GM12878 (cell line): Measurements from ENCODE around the gene SERPINE3. TPM values are rescaled to one million over a fixed set of nuclear protein-coding genes. Genes with fewer than 3 reads are reported as not detected.

Experiments
- ATAC-seq: fragments of 200-7000 bp; cut with Tn5 transposase; 3 replicates; pipeline ENCODE4 v1.9.1; 2020; ENCODE audit warnings: mild to moderate bottlenecking, moderate library complexity
- BruUV-seq: library from RNA; stranded (reverse); fragments of 400-500 nt; replicated peaks from 2 replicates; lab custom pipeline; 2021; lab: Mats Ljungman, UMichigan
- CTCF ChIA-PET: fragments of 300-600 bp; sonication (Branson Sonifier 250); formaldehyde crosslinking; extraction: SDS; loops from one replicate; lab custom pipeline; 2021; ENCODE audit warnings: inconsistent platforms; lab: Yijun Ruan, JAX
- POLR2A ChIA-PET: fragments of 350-600 bp; formaldehyde crosslinking; extraction: SDS; loops from one replicate; lab custom pipeline; 2021; ENCODE audit warnings: inconsistent platforms; lab: Charles Lee
- RAD21 ChIA-PET: fragments of 300-600 bp; sonication (Branson Sonifier 250); formaldehyde crosslinking; loops from one replicate; lab custom pipeline; 2023; ENCODE audit warnings: antibody characterized with exemption; ENCODE audit not compliant: unreplicated experiment; lab: Charles Lee
- SMC1A ChIA-PET: fragments of 300-600 bp; sonication (Branson Sonifier 250); formaldehyde crosslinking; loops from one replicate; lab custom pipeline; 2023; ENCODE audit not compliant: unreplicated experiment, uncharacterized antibody; lab: Charles Lee
- DNase-seq: peaks from one replicate; pipeline ENCODE4 v3.0.0-alpha.2; 2011; ENCODE audit warnings: low read depth, low spot score
- FAIRE-seq: peaks from 3 replicates; lab custom pipeline; 2011; peaks lifted over from hg19 to GRCh38; lab: Jason Lieb, UNC
- H2AFZ ChIP-seq: 2 replicates; pipeline ENCODE4 v1.6.0; 2011; ENCODE audit warnings: low read depth, low read length, control low read depth; ENCODE audit not compliant: control insufficient read depth
- H3K27ac ChIP-seq: 2 replicates; pipeline ENCODE4 v1.5.1; 2011; ENCODE audit warnings: control low read depth; ENCODE audit not compliant: control insufficient read depth, insufficient read depth
- H3K27me3 ChIP-seq, 2 experiments: replicated peaks in 1 of 2; 2 replicates each; pipeline versions ENCODE4 v1.6.0 to v1.6.1; 2011; ENCODE audit warnings: low read length in 1 of 2; ENCODE audit not compliant: control insufficient read depth in 2 of 2, insufficient read depth in 2 of 2
- H3K36me3 ChIP-seq, 2 experiments: 2 replicates each; pipeline ENCODE4 v1.5.1; 2011; ENCODE audit warnings: low read length in 1 of 2; ENCODE audit not compliant: control insufficient read depth in 2 of 2, insufficient read depth in 2 of 2
- H3K4me1 ChIP-seq: 2 replicates; pipeline ENCODE4 v1.6.1; 2011; ENCODE audit warnings: mild to moderate bottlenecking, low read length, moderate library complexity, mixed read lengths; ENCODE audit not compliant: control insufficient read depth, insufficient read depth
- H3K4me2 ChIP-seq: 2 replicates; pipeline ENCODE4 v1.6.0; 2011; ENCODE audit warnings: control low read depth; ENCODE audit not compliant: control insufficient read depth, insufficient read depth
- H3K4me3 ChIP-seq: fragments of 200-600 bp; sonication (generic); 2 replicates; pipeline ENCODE4 v1.5.1; 2016
- H3K79me2 ChIP-seq: 2 replicates; pipeline ENCODE4 v1.6.0; 2011; ENCODE audit warnings: low read length; ENCODE audit not compliant: control insufficient read depth, insufficient read depth
- H3K9ac ChIP-seq: 2 replicates; pipeline ENCODE4 v1.8.0; 2011; ENCODE audit warnings: low read length, control low read depth, mixed read lengths; ENCODE audit not compliant: control insufficient read depth, insufficient read depth
- H3K9me3 ChIP-seq: replicated peaks from 3 replicates; pipeline ENCODE4 v1.5.1; 2011; ENCODE audit warnings: mild to moderate bottlenecking, low read length; ENCODE audit not compliant: control insufficient read depth, insufficient read depth
- H4K20me1 ChIP-seq: 2 replicates; pipeline ENCODE4 v1.6.0; 2011; ENCODE audit not compliant: control insufficient read depth, insufficient read depth
- BRCA1 ChIP-seq: IDR thresholded peaks from 2 replicates; pipeline ENCODE4 v1.6.1; 2011; ENCODE audit warnings: low read depth, low read length, improper control_type of control experiment
- EZH2 ChIP-seq: IDR thresholded peaks from 2 replicates; pipeline ENCODE4 v1.6.1; 2012; ENCODE audit warnings: low read depth, mild to moderate bottlenecking, control low read depth, inconsistent platforms, low read length, borderline replicate concordance; ENCODE audit not compliant: control insufficient read depth
- LARP7 ChIP-seq: fragments of 450-650 bp; IDR thresholded peaks from 2 replicates; pipeline ENCODE4 v1.6.1; 2017; ENCODE audit warnings: mild to moderate bottlenecking
- NFYB ChIP-seq: IDR thresholded peaks from 2 replicates; pipeline ENCODE4 v1.6.1; 2011; ENCODE audit warnings: low read depth, mild to moderate bottlenecking, low read length, improper control_type of control experiment, moderate library complexity; ENCODE audit not compliant: insufficient read depth
- RCOR1 ChIP-seq: conservative IDR thresholded peaks from 2 replicates; pipeline ENCODE4 v1.6.1; 2012; ENCODE audit warnings: low read depth, low read length, improper control_type of control experiment
- STAT1 ChIP-seq: fragments of 450-650 bp; conservative IDR thresholded peaks from 2 replicates; pipeline ENCODE4 v1.6.1; 2014; ENCODE audit warnings: antibody characterized with exemption, mild to moderate bottlenecking
- WGBS: methylation state at CpG from one replicate; pipeline ENCODE4 v1.1.6; 2016; ENCODE audit warnings: low lambda C conversion rate; ENCODE audit not compliant: insufficient replicate concordance, insufficient coverage; ENCODE audit errors: missing lambda C conversion rate; 5-methylcytosine and 5-hydroxymethylcytosine counted together
- in situ Hi-C: fragments of 300-500 bp; cut with MboI; formaldehyde crosslinking; loops from 9 replicates; pipeline ENCODE4 v1.14.3; 2018; ENCODE audit warnings: mixed read lengths
- intact Hi-C: fragments of 100-400 bp; cut with micrococcal nuclease; formaldehyde crosslinking; loops from one replicate; pipeline ENCODE4 v1.14.2; 2022; ENCODE audit not compliant: unreplicated experiment
- polyA plus RNA-seq, 11 experiments: library from polyadenylated mRNA; depleted of rRNA in 4 of 11; unstranded in 6 of 11; stranded (reverse) in 5 of 11; fragments of >200 nt; fragmentation: Nextera tagmentation in 4 of 11; fragmentation: Illumina TruSeq in 1 of 11; extraction: Ambion mirVana in 4 of 11; extraction: Trizol in 1 of 11; gene quantifications; 1 replicate in 1 of 11; 2 replicates in 10 of 11; pipeline versions ENCODE4 v1.2.1 to v1.2.3, GENCODE V29; 2011 to 2016; ENCODE audit warnings: inconsistent platforms in 2 of 11, missing spikeins in 2 of 11, low read depth in 1 of 11
- total RNA-seq, 4 experiments: library from RNA; depleted of rRNA in 3 of 4; stranded (reverse); fragments of >200 nt in 3 of 4; fragmentation: Illumina TruSeq in 1 of 4; extraction: Trizol in 1 of 4; gene quantifications; 2 replicates each; pipeline versions ENCODE4 v1.2.1 to v1.2.3, GENCODE V29; 2013 to 2021
- TF ChIP-seq, protein P1 (sequence below): fragments of 450-650 bp; IDR thresholded peaks from 2 replicates; pipeline ENCODE4 v1.6.1; 2016; ENCODE audit warnings: mild to moderate bottlenecking

Gene SERPINE3
- total and polyA plus RNA-seq, 10 of the 15 experiments (the other 5 are each of a cell fraction or from before 2014, with no cell fraction given) = 0.19 TPM; not detected in 9

DNA sequence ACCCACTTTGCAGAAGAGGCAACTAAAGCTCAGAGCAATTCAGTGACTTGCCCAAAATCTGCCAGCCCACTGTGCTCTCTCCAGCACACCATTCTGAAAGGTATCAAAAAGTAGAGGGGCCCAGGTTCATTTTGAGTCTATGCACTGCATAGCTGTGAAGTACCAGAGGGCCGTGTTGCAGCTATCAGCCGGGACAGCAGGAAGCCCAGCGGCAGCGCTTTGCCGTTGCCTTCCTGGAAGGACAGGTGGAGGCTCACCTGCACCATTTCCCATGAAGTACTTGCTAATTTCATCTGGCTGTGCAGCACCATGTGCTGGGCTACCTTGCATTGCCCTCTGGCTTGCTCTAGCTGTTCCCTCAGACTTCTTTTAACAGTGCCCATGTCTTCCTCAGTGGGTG lies 2.7 kb upstream of the SERPINE3 start:
- H4K20me1 ChIP-seq = no peaks in the 10 kb centered on the region
- ATAC-seq (no peak), DNase-seq (no peak), FAIRE-seq (no peak)
- H3K9me3 ChIP-seq = no peaks in the 10 kb centered on the region
- POLR2A ChIA-PET = no interaction called here
- in situ Hi-C loops (no loop called here), intact Hi-C loops (no loop called here)
- no peak for TF ChIP-seq NFYB
- TF ChIP-seq LARP7 = no peak
- no peak for TF ChIP-seq STAT1
- TF ChIP-seq RCOR1 = no peak
- TF ChIP-seq BRCA1 = no peak
- TF ChIP-seq EZH2 = no peak
- TF ChIP-seq, protein P1, sequence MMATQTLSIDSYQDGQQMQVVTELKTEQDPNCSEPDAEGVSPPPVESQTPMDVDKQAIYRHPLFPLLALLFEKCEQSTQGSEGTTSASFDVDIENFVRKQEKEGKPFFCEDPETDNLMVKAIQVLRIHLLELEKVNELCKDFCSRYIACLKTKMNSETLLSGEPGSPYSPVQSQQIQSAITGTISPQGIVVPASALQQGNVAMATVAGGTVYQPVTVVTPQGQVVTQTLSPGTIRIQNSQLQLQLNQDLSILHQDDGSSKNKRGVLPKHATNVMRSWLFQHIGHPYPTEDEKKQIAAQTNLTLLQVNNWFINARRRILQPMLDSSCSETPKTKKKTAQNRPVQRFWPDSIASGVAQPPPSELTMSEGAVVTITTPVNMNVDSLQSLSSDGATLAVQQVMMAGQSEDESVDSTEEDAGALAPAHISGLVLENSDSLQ = no peak
- no peaks in the 10 kb centered on the region for H3K79me2 ChIP-seq
- no peak overlapping the region for H3K9ac ChIP-seq
- WGBS = 65% methylated on average over 5 of the region's 5 CpGs
- RAD21 ChIA-PET = no interaction called here
- H3K4me1 ChIP-seq = peaks cover 5% of the 10 kb centered on the region
- no peak overlapping the region for H2AFZ ChIP-seq
- no peaks in the 10 kb centered on the region for H3K36me3 ChIP-seq
- CTCF ChIA-PET = interaction anchor here (1.3 to 1.6 kb wide), 2 partner anchors 461 to 464 kb away, joined by 3 to 5 read pairs; no protein-coding TSS in a partner anchor
- no peak overlapping the region for H3K27ac ChIP-seq
- BruUV-seq = no TSS peak
- SMC1A ChIA-PET = no interaction called here
- no peak overlapping the region for H3K4me2 ChIP-seq
- no peaks in the 10 kb centered on the region for H3K27me3 ChIP-seq
- H3K4me3 ChIP-seq = no peak overlapping the region
